Stimulated activated CD4-positive, alpha-beta T cell treated with anti-CD3 and anti-CD28 coated beads, Interleukin-12 subunit alpha, Interleukin-12 subunit beta, amount 100 ng/mL, for 24 hours (primary cell): ENCODE measurements around the gene PAIP2B.
"Not testable (repeated sequence)": the region's sequence is repeated elsewhere in the genome, so short reads cannot be mapped to it uniquely, and the experiment has no call there.

Experiments used
- DNase-seq, 2 experiments: peaks; one replicate each; pipeline ENCODE4 v3.0.0-alpha.2; 2020; ENCODE audit warnings: low read depth in 2 of 2

Gene PAIP2B, protein sequence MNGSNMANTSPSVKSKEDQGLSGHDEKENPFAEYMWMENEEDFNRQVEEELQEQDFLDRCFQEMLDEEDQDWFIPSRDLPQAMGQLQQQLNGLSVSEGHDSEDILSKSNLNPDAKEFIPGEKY

DNA sequence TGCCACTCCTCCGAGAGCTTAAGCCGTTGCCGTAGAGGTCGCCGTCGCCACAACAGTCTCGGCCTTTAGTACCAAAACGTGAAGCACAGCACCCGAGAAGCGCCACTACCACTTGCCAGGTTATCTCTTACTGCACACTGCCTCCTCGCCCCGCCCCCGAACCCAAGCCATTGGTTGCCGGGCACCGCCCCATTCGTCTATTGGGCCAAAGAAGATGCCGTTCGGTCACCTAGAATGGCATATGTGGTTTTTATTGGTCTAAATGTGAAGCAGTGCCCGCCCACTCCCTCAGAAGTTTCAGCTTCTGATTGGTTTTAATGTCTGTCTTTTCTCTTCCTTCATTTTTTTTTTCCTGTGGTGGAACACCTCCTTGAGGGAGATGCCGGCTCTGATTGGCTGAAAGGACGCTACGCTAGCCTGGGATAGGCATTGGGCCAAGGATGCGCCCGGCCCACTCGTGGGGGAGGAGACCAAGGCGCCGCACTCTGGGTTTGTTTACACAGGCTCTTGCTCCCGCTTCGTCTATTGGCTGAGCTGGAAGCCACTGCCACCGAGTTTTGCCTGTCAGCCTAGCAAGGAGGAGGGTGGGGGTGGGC, at the start of gene PAIP2B:
PAIP2B (minus strand) TSS at position 139 of the 596 bp plus-strand sequence. CDS start 24,514 bp downstream, outside the sequence.
- DNase-seq = peak; percentile 95 to 98

DNA sequence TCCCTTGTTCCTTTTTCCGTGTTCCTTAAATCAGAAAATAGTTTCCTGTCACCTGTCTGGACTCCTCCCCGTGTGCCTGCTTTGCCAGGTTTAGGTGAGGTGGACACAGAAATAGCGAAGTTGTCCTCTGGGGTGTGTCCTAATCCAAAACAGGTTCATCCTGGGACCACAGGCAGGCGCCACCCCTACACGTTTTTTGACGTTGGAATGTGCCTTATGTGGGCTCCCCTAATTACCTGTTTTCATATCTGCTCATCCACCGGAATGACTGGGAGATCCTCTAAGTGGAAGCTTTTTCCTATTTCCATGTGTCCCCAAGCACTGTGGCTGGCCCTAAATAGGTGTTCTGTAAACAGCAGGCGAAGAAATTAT, 49.0 kb upstream of the PAIP2B start:
- DNase-seq = no peak

DNA sequence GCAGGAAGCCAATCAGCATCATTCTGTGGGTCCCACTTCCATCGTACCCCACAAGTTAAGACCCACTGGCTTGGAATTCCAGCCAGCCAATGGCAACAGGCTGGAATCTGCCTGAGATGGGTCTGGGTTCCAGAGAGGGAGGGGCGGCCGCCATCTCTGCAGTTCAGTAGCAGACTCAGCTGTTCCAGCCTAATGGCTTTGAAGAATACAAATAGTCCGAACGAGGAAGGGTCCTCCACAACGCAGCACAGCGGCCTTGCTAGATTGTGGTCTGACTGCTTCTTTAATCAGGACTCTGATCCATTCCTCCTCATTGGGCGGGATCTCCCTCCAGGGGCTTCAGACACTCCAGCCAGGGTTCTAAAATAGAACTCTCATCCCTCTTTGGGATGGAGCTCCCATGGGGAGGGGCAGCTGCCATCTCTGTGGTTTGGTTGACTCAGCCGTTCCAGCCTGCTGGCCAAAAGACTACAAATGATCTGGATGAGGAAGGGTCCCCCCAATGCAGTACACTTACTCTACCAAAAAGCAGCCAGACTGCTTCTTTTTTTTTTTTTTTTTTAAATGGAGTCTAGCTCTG, 42.7 kb upstream of the PAIP2B start:
- DNase-seq = no peak

DNA sequence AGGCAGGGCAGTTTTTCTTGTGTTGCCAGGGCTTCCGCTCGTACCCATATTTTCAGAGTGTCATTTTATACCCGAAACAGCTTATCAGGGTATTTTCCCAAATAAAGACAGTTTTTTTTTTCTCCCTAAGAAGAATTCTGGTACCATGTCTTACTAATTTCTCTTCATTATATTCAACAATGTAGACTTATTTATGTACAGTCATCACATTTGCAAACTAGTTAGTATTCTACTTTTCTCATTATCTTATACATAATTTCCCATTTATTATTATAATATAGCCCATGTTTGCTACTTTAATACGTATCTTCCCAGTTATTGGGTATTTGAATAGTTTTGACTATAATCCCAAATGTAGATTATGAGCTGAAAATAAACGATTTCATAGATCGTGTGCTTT, 36.5 kb upstream of the PAIP2B start:
- no peak for DNase-seq

DNA sequence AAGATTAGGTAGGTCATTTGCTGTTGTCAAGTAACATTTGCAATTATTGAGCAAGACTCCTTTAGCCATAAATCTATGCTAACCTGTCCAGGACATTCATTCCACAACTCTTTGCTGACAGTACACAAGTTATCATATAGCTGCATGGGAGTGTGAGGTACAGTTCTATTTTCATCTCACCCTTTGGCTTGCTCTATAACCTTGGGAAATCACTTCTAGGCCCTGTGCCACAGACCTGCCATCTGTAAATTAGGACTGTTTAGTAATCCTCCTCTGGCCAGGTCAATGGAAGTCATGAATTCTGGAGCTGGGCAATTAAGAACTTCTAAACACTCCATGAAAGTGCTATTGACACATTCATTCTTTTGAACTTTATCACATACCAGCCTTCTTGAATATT, 34.6 kb upstream of the PAIP2B start:
- no peak for DNase-seq

DNA sequence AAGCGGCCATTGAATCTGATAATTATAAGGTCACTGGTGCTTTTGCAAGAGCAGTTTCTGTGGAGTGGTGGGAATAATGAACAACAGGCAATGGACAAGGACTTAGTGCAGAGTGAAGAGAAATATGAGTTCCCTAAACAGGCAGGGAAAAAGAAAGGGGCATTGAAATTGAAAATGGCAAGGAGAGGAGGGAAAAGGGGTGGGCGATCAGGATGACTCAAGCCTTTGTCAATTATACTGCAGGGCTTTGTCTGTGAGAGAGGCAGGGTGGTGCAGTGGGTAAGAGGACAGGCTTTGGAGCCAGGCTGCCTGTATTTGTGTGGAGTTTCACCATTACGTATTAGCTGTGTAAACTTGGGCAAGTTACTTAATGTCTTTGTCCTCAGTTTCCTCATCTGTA, 29.5 kb upstream of the PAIP2B start:
- DNase-seq = no peak

DNA sequence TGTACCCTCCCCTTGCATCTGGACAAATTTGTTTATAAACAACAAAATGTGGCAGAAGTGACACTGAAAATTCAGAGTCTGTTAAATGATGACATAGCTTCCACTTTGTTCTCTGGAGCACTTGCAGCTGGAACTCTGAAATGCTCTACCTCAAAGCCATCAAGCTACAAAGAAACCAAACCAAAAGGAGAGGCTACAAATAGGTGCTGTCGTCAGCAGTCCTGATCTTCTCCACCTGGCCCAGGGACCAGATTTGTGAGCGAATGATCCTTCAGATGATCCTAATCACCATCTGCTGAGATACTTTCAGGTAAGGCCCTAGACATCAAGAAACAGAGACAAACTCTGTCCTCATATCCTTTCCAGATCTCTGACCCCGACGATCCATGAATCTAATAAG, 27.9 kb upstream of the PAIP2B start:
- no peak for DNase-seq

DNA sequence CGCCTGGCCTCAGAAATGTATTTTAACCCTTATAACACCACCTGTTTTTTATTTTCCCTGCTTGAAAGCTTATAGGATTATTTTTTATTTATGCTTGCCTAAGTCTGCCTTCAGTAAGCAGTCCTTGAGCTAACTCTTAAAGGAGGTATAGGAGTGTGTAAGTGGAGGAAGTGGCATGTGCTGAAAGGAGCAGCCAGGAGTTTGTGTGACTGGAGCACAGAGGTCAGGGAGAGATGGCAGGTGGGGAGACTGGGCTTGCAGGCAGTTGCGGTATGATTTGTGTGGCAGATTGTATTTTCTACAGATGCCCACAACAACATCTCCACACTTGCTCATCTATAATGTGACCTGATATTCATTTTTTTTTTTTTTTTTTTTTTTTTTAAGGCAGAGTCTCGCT, 27.2 kb upstream of the PAIP2B start:
- DNase-seq = no peak

DNA sequence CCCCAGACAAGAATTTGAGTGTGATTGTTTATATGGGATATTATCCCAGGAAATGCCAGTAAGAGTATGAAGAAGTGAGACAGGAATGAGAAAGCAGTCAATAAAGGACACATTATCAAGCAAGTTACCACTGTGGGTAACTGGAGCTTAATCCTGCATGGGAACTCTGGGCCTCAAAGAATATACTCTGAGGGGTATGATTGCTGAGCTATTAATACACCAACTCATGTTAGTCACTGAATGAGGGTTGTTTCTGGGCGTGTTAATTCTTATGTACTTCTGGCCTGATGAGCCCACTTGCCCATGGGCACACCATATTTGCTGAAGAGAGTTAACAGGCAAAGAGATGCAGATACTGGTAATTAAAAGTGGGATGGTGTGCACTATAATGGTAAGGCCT, 26.6 kb upstream of the PAIP2B start:
- DNase-seq = no peak

DNA sequence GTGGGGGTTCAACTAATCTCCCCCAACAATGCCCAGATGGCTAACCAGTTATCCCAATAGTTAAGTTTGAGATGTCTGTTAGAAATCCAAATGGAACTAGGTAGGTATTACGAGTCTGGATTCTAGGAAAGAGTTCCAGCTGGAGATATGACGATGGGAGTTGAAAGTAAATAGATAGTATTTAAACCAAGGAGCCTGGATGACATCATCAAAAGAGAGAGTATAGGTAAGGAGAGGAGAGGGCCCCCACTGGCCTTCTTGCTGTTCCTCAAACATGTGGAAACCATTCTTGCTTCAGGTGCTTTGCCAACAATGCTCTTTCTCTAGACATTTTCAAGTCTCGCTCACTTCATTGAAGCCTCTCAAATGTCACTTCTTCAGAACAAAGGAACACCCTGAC, 26.0 kb upstream of the PAIP2B start:
- no peak for DNase-seq

DNA sequence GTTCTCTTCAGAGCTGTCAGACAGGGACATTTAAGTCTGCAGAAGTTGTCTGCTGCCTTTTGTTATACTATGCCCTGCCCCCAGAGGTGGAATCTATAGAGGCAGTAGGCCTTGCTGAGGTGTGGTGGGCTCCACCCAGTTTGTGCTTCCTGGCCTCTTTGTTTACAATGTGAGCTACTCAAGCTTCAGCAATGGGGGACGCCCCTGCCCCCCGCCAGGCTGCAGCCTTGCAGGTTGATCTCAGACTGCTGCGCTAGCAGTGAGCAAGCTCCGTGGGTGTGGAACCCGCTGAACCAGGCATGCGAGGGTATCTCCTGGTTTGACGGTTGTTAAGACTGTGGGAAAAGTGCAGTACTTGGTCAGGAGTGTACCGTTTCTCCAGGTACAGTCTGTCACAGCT, 24.0 kb upstream of the PAIP2B start:
- no peak for DNase-seq

DNA sequence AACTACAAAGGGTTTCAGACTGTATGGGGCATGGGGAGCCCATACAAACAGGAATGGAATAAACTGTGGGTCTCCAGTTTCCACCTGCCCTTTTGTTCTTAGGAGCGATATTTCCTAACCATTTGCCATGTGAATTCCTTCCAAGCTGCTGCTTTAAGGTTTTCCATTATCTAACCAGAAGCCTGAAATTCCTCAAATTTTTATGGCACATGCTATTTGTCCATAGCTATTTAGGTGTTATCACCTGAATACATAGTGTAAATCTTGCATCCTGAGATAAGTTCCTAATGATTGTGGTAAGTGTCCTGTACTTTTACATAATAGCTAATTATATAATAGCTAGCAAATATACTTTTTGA, 17.4 kb upstream of the PAIP2B start:
- DNase-seq = no peak

DNA sequence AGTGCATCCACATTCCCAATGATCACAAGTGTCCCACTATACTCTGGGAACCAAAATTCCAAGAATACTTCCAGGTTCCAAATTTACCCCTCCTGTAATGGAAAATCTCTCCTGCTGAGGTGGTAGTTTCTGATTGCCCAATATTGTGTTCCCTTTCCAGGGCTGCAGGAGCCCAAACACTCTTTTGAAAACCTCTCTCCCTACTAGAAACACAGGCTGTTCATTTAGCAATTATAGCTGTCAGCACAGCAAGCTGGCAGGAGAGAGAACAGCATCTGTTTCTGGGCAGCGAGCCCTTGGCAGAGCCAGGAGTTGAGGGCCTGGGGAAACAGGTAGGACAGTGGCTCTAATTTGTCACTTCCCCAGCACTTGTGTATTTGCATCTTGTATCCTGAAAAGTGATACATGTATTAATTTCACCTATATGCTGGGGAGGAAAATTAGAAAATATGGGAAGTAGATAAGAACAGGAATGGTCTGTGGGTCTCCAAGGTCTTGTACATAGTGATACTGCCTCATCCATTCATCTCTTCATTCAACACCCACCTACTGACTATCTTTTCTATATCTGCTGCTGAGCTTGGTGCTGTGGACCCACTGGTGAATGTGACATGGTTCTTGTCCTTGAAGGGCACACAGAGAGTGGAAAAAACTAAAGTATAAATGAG, 16.9 kb upstream of the PAIP2B start:
- no peak for DNase-seq

DNA sequence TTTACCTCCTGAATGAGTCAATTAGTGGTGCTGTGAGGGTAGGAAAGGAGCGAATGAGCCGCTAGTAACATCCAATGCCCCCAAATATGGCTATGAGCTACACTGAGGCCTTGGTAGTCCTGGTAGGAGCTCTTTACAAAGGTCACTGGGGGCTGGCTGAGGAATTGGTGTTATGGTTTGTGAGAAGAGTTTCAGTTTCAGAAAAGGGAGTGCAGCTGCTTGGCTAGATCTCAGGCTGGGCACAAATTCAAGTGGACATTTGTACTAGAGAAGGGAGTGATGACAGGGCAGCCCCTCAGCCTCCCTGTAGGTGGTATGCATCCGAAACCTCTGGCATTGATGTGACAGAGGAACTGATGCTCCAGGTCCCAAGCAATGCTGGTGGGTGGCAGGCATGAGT, 13.9 kb upstream of the PAIP2B start:
- no peak for DNase-seq

DNA sequence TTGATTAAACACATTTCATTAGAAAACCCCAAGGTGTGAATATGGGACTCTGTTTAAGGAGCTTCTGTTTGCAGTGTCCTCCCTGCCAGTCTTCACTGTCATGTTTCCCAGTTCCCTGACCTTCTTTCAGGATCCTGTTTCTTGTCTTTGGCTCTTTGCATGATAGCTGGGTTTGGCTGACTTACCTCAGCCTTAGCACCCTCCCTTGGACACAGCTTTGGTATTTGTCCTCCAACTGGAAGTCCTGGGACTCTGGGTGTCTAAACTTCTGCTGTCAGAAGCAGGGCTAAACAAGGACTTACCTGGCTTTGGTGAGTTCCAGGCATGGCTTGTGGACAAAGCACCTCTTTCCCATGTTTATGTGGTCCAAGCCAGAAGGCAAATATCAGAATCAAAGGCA, 11.2 kb upstream of the PAIP2B start:
- no peak for DNase-seq

DNA sequence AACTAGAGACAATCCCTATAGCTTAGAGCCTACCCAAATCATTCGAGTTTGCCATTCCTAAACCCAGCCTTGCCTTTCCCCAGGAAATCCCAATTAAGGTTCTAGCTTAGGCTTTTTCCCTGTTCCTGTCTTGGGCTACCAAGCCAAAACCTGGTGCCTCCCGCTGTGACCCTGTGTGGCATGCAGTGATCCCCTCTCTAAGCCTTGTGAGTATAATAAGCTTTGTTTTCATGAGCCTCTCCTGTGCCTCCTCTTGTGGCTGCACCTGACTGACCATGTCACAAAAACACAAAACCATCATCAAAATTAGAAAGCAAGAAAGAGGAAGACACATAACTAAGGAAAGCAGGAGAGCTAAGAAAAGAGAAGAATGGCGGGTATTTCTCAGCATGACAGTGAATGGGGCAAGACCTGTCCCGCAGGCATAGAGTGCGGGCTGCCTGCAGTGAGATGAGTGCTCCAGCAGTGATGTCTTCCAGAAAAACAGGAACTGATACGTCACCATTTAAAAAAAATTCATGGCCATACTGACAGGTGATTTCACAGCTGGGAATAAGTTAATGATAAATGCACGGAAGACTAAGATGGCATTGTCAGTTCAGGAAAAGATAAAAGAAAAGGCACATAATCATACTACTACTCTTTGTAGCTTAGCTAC, 9.2 kb upstream of the PAIP2B start:
- DNase-seq = no peak

DNA sequence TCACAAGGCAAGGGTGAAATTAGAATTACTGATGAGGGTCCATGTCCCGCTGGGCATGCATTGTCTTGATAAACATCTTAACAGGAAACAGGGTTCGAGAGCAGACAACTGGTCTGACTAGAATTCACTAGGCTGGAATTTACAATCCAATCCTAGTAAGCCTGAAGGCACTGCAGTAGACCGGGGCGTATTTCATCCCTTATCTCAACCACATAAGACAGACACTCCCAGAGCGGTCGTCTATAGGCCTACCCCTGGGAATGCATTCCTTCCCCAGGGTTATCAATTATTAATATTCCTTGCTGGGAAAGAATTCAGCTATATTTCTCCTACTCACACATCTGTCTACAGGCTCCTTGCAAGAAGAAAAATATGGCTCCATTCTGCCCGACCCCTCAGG, 6.2 kb upstream of the PAIP2B start:
- DNase-seq = not testable (repeated sequence)

DNA sequence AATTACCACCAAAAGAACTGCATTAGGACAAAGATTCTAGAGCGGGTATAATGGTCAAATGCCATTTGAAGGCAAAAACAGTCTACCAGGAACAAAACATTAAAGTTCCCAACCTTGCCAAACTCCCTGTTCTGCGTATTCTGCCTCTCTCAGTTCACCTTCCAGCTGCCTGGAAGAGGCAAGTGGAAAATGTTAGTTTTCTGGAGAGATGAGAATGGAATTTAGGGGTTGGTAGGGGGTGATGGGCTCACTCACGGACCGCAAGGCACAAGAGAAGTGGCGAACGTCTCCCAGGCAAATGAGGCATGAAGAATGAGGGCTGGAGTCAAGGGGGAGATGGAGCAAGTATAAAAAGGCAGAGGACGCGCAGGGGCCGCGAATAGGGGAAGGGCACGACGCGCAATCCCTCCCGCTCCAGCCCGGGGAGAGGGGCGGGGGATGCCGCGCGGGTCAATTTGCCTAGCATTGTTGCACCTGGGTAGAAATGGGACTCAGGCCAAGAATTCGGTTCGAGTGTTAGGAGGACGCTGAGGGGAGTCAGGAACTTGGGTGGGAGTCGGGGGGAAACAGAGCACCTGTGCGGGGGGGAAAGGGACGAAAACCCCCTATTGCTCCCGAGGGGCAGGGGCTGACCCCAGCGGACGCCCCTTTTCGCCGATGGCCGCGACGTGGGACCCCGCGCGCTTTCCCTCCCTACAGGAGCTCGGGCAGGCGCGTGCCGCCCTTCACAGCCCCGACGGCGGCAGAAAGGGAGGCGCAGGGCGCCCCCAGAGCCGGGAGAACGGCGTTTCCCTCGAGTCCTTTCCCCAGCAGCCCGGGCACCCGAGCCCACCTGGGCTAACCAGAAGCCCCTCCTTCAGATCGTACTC, 573 bp downstream of the PAIP2B start:
- peak in 1 of 2 experiments; percentile 8 for DNase-seq

DNA sequence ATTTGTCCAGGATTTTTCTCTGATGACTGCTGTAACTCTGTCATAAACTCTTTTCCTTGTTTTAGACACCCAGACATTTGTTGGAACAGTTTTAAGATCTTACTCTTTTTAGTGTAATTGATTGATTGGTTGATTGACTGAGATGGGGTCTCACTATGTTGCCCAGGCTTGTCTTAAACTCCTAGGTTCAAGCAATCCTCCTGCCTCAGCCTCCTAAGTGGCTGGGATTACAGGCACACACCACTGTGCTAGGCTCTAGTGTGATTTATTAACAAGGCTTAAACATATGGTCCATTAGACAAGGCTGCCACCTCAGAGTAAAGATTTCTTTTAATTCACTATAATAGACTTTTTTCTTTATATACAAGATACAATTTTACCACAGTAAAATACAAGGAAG, 2.0 kb downstream of the PAIP2B start:
- no peak for DNase-seq

DNA sequence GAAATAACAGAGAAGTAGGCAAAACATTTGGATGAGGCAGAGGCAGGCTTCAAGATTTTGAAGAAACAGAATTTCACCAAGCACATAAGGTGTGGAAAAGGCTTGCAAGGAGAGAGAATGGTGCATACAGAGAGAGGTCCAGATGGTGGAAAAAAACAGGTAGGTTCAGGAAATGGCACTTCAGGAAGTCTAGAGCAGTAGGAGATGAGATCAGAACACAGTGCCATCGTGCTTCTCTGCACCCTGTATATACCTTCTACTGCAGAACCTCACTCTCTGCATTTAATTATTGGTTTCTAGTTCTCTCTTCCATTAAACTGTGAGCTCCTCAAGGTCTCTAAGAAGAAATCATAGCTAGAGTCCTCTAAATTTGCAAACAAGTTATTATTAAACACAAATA, 2.4 kb downstream of the PAIP2B start:
- no peak for DNase-seq

DNA sequence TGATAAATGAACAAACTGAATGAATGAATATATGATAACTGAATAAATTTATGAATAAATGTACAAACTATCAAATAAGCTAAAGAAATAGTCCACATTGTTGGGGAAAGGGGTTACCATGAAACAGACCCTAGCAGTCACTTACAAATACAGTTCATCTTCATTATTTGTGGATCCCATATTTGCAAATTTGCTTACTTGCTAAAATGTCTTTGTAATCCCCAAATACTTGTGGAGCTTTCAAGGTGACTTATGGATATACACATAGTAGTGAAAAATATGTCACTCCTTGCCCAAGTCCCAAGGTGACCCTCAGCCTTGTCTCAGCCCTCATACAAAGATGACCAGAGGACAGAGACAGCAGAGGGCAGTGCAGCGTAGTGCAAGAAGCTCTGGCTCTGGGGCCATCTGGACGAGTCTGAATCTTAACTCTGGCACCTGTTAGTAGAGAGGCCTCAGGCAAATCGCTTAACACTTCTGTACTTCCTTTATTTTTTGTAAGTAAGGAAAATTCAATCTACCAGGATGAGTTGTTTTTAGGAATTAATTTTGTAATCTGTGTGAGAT, 3.1 kb downstream of the PAIP2B start:
- no peak for DNase-seq

DNA sequence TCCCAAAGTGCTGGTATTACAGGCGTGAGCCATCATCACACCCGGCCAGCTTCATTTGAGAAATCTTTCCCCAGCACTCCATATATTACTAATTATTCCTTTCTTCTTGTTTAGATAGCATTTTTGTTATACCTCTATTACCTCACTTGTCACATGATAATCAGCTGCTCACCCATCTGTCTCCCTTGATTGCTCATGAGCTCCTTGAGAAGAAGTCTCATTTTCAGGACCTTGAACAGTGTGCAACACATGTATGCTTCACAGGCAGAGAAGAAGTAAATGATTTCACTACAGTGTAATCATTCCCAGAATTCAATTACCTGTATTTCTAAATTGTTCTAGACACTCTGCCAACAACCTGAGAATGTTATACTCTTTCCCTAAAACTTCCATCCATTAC, 6.2 kb downstream of the PAIP2B start:
- no peak for DNase-seq
